Panc1 (cell line): ENCODE results near the gene NOS1. TPM values are rescaled to one million over a fixed set of nuclear protein-coding genes. Genes with fewer than 3 reads are reported as not detected.

ENCODE experiments used
- ATAC-seq: fragments of 200-7000 bp; cut with Tn5 transposase; 2 replicates; pipeline ENCODE4 v1.9.1; 2020; ENCODE audit warnings: mild to moderate bottlenecking, moderate library complexity
- BruUV-seq: library from RNA; stranded (reverse); fragments of 400-500 nt; replicated peaks from 2 replicates; lab custom pipeline; 2021; lab: Mats Ljungman, UMichigan
- CTCF ChIA-PET: fragments of 300-600 bp; sonication (Branson Sonifier 250); formaldehyde crosslinking; loops from one replicate; lab custom pipeline; 2022; ENCODE audit warnings: antibody characterized with exemption; lab: Charles Lee
- POLR2A ChIA-PET: fragments of 300-600 bp; sonication (Branson Sonifier 250); formaldehyde crosslinking; loops from one replicate; lab custom pipeline; 2022; ENCODE audit warnings: antibody characterized with exemption; lab: Charles Lee
- DNase-seq: peaks from one replicate; pipeline ENCODE4 v3.0.0-alpha.2; 2010; ENCODE audit warnings: low read depth, low spot score
- H3K27ac ChIP-seq: 2 replicates; pipeline ENCODE4 v1.5.1; 2011; ENCODE audit warnings: mild to moderate bottlenecking, low read length, inconsistent platforms
- H3K27me3 ChIP-seq: fragments of 200-500 bp; sonication (Bioruptor generic); 2 replicates; pipeline ENCODE4 v1.6.0; 2014; ENCODE audit warnings: low read length, inconsistent platforms; ENCODE audit not compliant: control insufficient read depth, insufficient read depth
- H3K36me3 ChIP-seq: fragments of 200-500 bp; sonication (Bioruptor generic); 2 replicates; pipeline ENCODE4 v1.5.1; 2014; ENCODE audit warnings: inconsistent platforms, mild to moderate bottlenecking, low read length, moderate library complexity; ENCODE audit not compliant: control insufficient read depth, insufficient read depth
- H3K4me1 ChIP-seq: 2 replicates; pipeline ENCODE4 v1.5.1; 2011; ENCODE audit warnings: inconsistent platforms, mild to moderate bottlenecking, low read length, moderate library complexity; ENCODE audit not compliant: control insufficient read depth, insufficient read depth
- H3K4me3 ChIP-seq, 2 experiments: 2 replicates each; pipeline ENCODE4 v1.5.1; 2011 to 2012; ENCODE audit warnings: low read depth in 2 of 2, low read length in 2 of 2, mild to moderate bottlenecking in 2 of 2, inconsistent platforms in 1 of 2, moderate library complexity in 1 of 2
- H3K9me3 ChIP-seq: fragments of 200-500 bp; sonication (Bioruptor generic); 2 replicates; pipeline ENCODE4 v1.5.1; 2014; ENCODE audit warnings: low read depth, mild to moderate bottlenecking, inconsistent platforms, low read length, moderate library complexity; ENCODE audit not compliant: control insufficient read depth, insufficient read depth
- CTCF ChIP-seq: fragments of 450-650 bp; IDR thresholded peaks from 2 replicates; pipeline ENCODE4 v1.5.1; 2017; ENCODE audit warnings: mild to moderate bottlenecking
- POLR2AphosphoS5 ChIP-seq: IDR thresholded peaks from 2 replicates; pipeline ENCODE4 v1.6.1; 2012; ENCODE audit warnings: mild to moderate bottlenecking, low read depth, low read length, moderate library complexity
- REST ChIP-seq, 2 experiments: IDR thresholded peaks; 2 replicates each; pipeline ENCODE4 v1.6.1; 2011 to 2012; ENCODE audit warnings: low read depth in 2 of 2, control low read depth in 1 of 2, low read length in 1 of 2, mild to moderate bottlenecking in 1 of 2, moderate library complexity in 1 of 2; ENCODE audit not compliant: insufficient read depth in 1 of 2
- SIN3A ChIP-seq: IDR thresholded peaks from 2 replicates; pipeline ENCODE4 v1.6.1; 2012; ENCODE audit warnings: low read depth, mild to moderate bottlenecking, low read length, moderate library complexity, borderline replicate concordance; ENCODE audit not compliant: insufficient read depth
- TCF7L2 ChIP-seq: IDR thresholded peaks from 2 replicates; pipeline ENCODE4 v1.6.1; 2011; ENCODE audit warnings: mild to moderate bottlenecking, low read depth, low read length, inconsistent platforms
- in situ Hi-C: cut with HindIII; loops from 2 replicates; pipeline ENCODE4 v1.10.0; 2016; ENCODE audit warnings: low sequenced_read_pairs, low pct_unique_long_range_greater_than_20kb
- intact Hi-C: fragments of 100-400 bp; cut with micrococcal nuclease; formaldehyde crosslinking; loops from one replicate; pipeline ENCODE4 v1.10.0; 2022; ENCODE audit not compliant: unreplicated experiment
- total RNA-seq: library from RNA; stranded (reverse); gene quantifications from one replicate; pipeline ENCODE4 v1.2.1, GENCODE V29; 2021; ENCODE audit not compliant: unreplicated experiment

Gene NOS1
- total RNA-seq, 1 experiment from 2014 or later: 0.03 TPM

- TF ChIP-seq REST (IDR thresholded peaks at IDR 0.05; ENCODE audit: insufficient read depth in 1 of 2, low read depth in 2 of 2, low read length in 1 of 2) (no peak), SIN3A (no peak), CTCF (no peak), POLR2AphosphoS5 (no peak), TCF7L2 (no peak)
- Histone ChIP-seq H3K27ac (no peak overlapping the region), H3K27me3 (no peaks in the 10 kb centered on the region), H3K36me3 (no peaks in the 10 kb centered on the region), H3K4me1 (no peaks in the 10 kb centered on the region), H3K4me3 (no peak overlapping the region), H3K9me3 (no peaks in the 10 kb centered on the region)
- ChIA-PET POLR2A (interaction anchor here (0.6 kb wide), 1 partner anchor 435 kb away, joined by 3 read pairs; no protein-coding TSS in a partner anchor), CTCF (no interaction called here)
- ATAC-seq: no peak
- intact Hi-C loops (no loop called here), in situ Hi-C loops (no loop called here)
- no peak for DNase-seq
- BruUV-seq: no TSS peak
Measured at GRCh38 chr12:117352206-117352605, 9.2 kb downstream of the NOS1 start.

GRCh38 chr12:117350140-117350539, 11.3 kb downstream of the NOS1 start:
- POLR2A ChIA-PET: no interaction called here
- DNase-seq (no peak), ATAC-seq (no peak)
- CTCF ChIA-PET: no interaction called here
- H3K27me3 ChIP-seq: no peaks in the 10 kb centered on the region
- no peaks in the 10 kb centered on the region for H3K9me3 ChIP-seq
- H3K36me3 ChIP-seq: no peaks in the 10 kb centered on the region
- BruUV-seq: no TSS peak
- intact Hi-C loops: no loop called here
- in situ Hi-C loops: no loop called here
- no peak overlapping the region for H3K4me3 ChIP-seq
- H3K4me1 ChIP-seq: no peaks in the 10 kb centered on the region
- no peak for TF ChIP-seq REST (IDR thresholded peaks at IDR 0.05; ENCODE audit: insufficient read depth in 1 of 2, low read depth in 2 of 2, low read length in 1 of 2)
- no peak for TF ChIP-seq TCF7L2
- TF ChIP-seq CTCF: no peak
- TF ChIP-seq POLR2AphosphoS5: no peak
- no peak for TF ChIP-seq SIN3A
- H3K27ac ChIP-seq: no peak overlapping the region
